NCI-H187 treated with DMSO at 0.1 percent for 48 hours (cell line): ENCODE results near the gene HIPK2.
"Not testable (repeated sequence)": the region's sequence is repeated elsewhere in the genome, so short reads cannot be mapped to it uniquely, and the experiment has no call there.

ENCODE experiments used
- DNase-seq: peaks from one replicate; lab custom pipeline; 2025; lab: John Stamatoyannopoulos, UW

HIPK2 gene

GRCh38 chr7:139673230-139673629 is 104.6 kb downstream of the HIPK2 start:
- no peak for DNase-seq

- no peak for DNase-seq
These were observed 105.8 kb downstream of the HIPK2 start for GRCh38 chr7:139671967-139672366.

GRCh38 chr7:139670662-139671061 is 107.1 kb downstream of the HIPK2 start:
- DNase-seq: not testable (repeated sequence)

DNA sequence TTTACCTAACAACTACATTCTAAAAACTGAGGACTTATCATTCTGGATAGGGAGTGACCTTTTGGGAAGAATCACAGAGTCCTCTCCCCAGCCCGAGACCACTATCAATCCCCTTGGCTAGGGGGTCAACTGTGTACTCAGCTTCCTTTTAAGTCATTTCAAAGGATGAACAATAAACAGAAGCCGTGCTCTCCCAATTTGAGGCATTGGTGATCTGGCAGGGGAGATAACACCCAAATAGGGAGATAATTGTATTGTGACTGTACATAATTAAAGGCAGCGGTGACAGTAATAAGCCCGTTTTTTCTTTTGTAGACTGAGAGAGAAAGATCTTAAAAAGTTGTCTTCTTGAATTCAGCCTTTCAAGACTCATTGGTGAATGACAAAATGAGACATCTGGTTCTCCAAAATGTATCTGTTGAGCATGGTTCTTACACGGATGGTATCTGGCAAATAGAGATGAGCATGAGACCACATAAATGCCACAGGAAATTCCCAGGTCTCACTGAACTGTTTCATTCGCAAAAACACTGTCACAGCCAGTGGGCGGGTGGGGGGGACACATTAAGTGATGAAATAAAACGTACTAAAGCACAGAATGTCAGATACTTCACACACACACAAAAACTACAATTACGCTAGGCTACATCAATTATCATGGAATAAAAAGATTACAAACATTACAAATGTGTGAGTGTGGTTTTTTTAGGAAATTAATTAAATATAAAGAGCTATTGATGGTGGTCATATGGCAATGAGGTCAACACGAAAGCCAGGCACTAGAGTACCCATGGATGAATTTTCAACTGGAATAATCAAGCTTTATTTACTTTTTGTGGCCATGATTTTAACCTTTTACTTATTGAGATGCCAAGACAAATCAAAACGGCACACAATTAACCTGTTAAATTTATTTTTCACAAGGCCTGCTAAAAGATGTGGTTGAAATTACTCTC is 108.4 kb downstream of the HIPK2 start:
- no peak for DNase-seq

DNA sequence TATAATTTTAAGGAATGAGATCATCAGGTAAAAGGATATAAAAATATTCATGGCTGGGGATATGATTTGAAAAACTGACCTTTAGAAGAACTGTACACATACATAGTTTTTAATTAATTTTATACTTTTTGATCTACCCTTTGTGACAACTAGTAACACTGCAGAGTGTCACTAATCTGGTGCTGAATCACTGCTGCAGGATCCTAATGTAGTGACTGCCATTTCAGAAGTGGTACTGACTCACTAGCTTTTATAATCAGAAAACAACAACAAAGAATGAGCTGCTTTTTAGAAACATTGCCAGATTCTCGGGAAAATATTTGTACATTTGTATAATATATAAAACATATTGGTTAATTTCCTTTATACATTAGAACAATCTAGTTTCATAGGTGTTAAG is 110.4 kb downstream of the HIPK2 start:
- DNase-seq: no peak

DNA sequence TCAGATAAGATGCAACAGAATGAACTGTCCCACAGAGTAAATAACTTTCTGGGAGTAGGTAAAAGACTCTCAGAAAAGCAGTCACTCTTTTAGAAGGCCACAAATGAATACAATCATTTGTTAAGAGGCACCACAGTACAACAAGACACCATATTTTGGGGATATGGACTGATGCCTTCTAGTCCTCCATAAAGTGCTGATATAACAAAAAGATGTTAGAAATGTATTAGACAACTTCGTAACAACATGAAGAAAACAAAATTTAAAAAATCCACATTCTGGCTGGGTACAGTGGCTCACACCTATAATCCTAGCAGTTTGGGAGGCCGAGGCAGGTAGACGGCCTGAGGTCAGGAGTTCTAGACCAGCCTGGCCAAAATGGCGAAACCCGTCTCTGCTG is 111.3 kb downstream of the HIPK2 start:
- DNase-seq: no peak

DNA sequence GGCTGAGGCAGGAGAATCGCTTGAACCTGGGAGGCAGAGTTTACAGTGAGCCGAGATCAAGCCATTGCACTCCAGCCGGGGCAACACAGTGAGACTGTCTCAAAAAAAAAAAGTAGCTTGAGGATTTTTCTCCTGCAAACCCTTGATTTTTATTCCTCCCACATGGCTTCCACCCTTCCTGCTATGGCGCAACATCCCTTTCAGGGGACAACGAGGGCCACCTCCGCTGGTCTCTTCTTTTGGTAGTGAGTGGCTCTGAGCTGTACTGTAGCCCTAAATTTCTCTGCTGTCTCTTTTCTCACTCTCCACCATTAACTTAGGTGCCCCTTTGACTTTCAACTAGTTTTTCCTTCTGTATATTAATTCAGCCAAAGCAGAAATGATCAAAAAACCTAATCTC is 113.4 kb downstream of the HIPK2 start:
- no peak for DNase-seq

DNA sequence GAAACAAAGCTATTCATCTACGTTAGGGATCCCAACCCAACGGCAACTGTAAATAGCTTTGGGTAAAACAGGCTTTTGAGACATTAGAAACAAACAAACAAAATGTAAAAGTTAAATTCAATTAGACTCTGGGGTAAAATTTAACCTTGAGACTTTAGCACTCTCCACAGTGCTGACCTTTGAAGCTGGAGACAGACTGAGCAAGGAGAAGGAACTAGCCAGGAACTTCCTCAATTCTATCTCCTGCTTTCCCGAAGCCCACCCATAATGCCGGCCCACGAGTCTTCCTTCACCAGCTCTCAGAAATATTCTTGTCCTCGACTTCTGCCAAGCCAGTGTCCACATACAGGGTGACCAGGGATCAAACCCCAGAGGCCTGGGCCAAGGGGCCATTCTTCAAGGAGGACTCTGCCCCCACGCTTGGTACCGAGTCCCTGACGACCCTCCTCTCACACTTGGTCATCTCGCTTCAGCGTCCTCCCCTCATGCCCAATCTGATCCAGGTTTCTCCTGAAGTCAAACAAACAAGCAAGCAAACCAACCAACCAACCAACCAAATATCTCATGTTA is 114.1 kb downstream of the HIPK2 start:
- no peak for DNase-seq

- DNase-seq: no peak
These were observed 115.9 kb downstream of the HIPK2 start for GRCh38 chr7:139661903-139662302.

- DNase-seq: no peak
These were observed 116.8 kb downstream of the HIPK2 start for GRCh38 chr7:139661043-139661440.

GRCh38 chr7:139660317-139661042 is 117.3 kb downstream of the HIPK2 start:
- no peak for DNase-seq

DNA sequence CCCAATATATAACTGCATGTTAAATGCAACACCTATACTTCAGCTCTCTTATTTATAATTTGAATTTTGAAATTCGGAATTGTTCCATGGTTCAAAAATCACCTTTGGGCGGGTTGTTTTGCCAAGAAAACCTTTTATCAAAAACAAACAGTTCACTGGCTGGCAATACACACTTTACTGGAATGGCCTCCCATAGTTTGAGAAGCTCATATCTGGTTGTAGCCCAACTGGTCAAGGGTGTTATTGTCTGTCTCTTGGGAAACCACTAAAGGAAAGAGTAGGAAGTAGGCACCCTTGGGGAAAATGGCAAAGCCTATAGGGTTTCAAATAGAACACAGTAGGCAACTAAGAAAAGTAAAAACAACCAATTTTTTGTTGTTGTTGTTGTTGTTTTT is 117.9 kb downstream of the HIPK2 start:
- no peak for DNase-seq

GRCh38 chr7:139658908-139659675 is 118.7 kb downstream of the HIPK2 start:
- DNase-seq: no peak

GRCh38 chr7:139658296-139658695 is 119.5 kb downstream of the HIPK2 start:
- DNase-seq: no peak

GRCh38 chr7:139657725-139658124 is 120.1 kb downstream of the HIPK2 start:
- DNase-seq: no peak

DNA sequence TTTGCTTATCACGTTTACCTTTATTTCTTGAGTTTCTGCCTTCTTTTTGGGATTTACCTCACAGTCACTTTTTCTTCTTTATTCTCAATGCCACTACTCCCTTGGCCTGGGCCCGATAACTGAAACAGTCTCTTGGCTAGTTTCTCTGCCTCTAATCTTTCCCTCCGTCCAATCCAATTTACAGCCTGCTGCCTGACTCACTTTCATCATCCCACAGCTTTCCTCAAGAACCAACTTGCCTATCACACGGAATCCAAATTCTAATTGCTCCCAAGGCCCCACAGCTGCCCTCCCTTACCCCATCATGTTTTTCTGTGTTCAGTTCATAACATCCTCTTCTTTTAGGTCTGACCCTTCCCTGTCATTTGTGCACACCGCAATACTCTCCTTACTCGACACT is 121.4 kb downstream of the HIPK2 start:
- DNase-seq: no peak

GRCh38 chr7:139655305-139655704 is 122.5 kb downstream of the HIPK2 start:
- DNase-seq: no peak

GRCh38 chr7:139654276-139655181 is 123.3 kb downstream of the HIPK2 start:
- DNase-seq: no peak

- no peak for DNase-seq
These were observed 125.9 kb downstream of the HIPK2 start for GRCh38 chr7:139651914-139652313.

GRCh38 chr7:139651308-139651707 is 126.5 kb downstream of the HIPK2 start:
- DNase-seq: no peak
